ENCODE results near the gene RIMKLB. TPM values are rescaled to one million over a fixed set of nuclear protein-coding genes. Genes with fewer than 3 reads are reported as not detected.

The RIMKLB gene
- total and polyA plus RNA-seq, 4 experiments from 2014 or later, result 2.9 to 27.3 (median 13.9) TPM

- Histone ChIP-seq H3K4me1 (ENCODE audit: insufficient read depth, low read length) (no peaks in the 10 kb centered on the region), H3K4me3 (ENCODE audit: low read length in 2 of 2) (no peak within 1 kb of the TSS), H3K9me3 (ENCODE audit: control insufficient read depth in 1 of 2, low read length in 2 of 2) (no peaks in the 10 kb centered on the region), H3K27ac (ENCODE audit: low read depth, low read length) (no peak within 1 kb of the TSS), H3K36me3 (ENCODE audit: insufficient read depth, low read length) (no peaks in the 10 kb centered on the region), H3K27me3 (ENCODE audit: insufficient read depth, low read length) (no peaks in the 10 kb centered on the region)
- CTCF ChIA-PET (ENCODE audit: partially characterized antibody), result no interaction called here
- POLR2A ChIA-PET (ENCODE audit: partially characterized antibody), result no interaction called here
- Mint-ChIP-seq H3K4me3 (no peak within 1 kb of the TSS), H3K9me3 (peaks cover 0 to 2% (median 0%) of the 10 kb centered on the region in 8 donors), H3K36me3 (no peaks in the 10 kb centered on the region), H3K4me1 (no peaks in the 10 kb centered on the region), H3K27ac (no peak within 1 kb of the TSS), H3K27me3 (peaks cover 5% of the 10 kb centered on the region in 2 donors)
- DNase-seq, result no peak
- intact Hi-C loops (cut with micrococcal nuclease), result no loop called here
Observed at GRCh38 chr12:8662593-8662992, 35.2 kb upstream of the RIMKLB start, which contains the start of gene MFAP5. TSS of gene MFAP5 (minus strand) at chr12:8662826. CDS start at chr12:8662104, 722 bp downstream.

GRCh38 chr12:8664228-8664913 is 33.4 kb upstream of the RIMKLB start:
- ChIA-PET POLR2A (ENCODE audit: partially characterized antibody) (no interaction called here), CTCF (ENCODE audit: partially characterized antibody) (interaction anchor here (0.8 to 1.2 kb wide), 3 partner anchors 13 to 120 kb away, joined by 3 to 4 read pairs (median 3); no protein-coding TSS in a partner anchor)
- Histone ChIP-seq H3K27ac (ENCODE audit: low read depth, low read length) (no peak overlapping the region), H3K27me3 (ENCODE audit: insufficient read depth, low read length) (no peaks in the 10 kb centered on the region), H3K36me3 (ENCODE audit: insufficient read depth, low read length) (no peaks in the 10 kb centered on the region), H3K9me3 (ENCODE audit: control insufficient read depth in 1 of 2, low read length in 2 of 2) (no peaks in the 10 kb centered on the region), H3K4me3 (ENCODE audit: low read length in 2 of 2) (no peak overlapping the region), H3K4me1 (ENCODE audit: insufficient read depth, low read length) (no peaks in the 10 kb centered on the region)
- H3K4me3 Mint-ChIP-seq, result no peak overlapping the region
- no peaks in the 10 kb centered on the region for H3K4me1 Mint-ChIP-seq
- DNase-seq, result no peak
- H3K36me3 Mint-ChIP-seq, result no peaks in the 10 kb centered on the region
- peaks cover 5% of the 10 kb centered on the region in 2 donors for H3K27me3 Mint-ChIP-seq
- peaks cover 0 to 2% (median 0%) of the 10 kb centered on the region in 8 donors for H3K9me3 Mint-ChIP-seq
- H3K27ac Mint-ChIP-seq, result peak overlapping the region in 3 of 7 donors; percentile 6 to 54 (median 39)
- intact Hi-C loops (cut with micrococcal nuclease), result no loop called here

GRCh38 chr12:8665759-8666158 is 32.0 kb upstream of the RIMKLB start:
- Mint-ChIP-seq H3K4me1 (no peaks in the 10 kb centered on the region), H3K36me3 (no peaks in the 10 kb centered on the region), H3K4me3 (no peak overlapping the region), H3K27me3 (peaks cover 5 to 7% of the 10 kb centered on the region in 2 donors), H3K9me3 (peaks cover 0 to 2% (median 0%) of the 10 kb centered on the region in 8 donors), H3K27ac (peak overlapping the region in 1 of 7 donors; percentile 22)
- Histone ChIP-seq H3K4me3 (ENCODE audit: low read length in 2 of 2) (no peak overlapping the region), H3K9me3 (ENCODE audit: control insufficient read depth in 1 of 2, low read length in 2 of 2) (no peaks in the 10 kb centered on the region), H3K27me3 (ENCODE audit: insufficient read depth, low read length) (no peaks in the 10 kb centered on the region), H3K36me3 (ENCODE audit: insufficient read depth, low read length) (no peaks in the 10 kb centered on the region), H3K4me1 (ENCODE audit: insufficient read depth, low read length) (no peaks in the 10 kb centered on the region), H3K27ac (ENCODE audit: low read depth, low read length) (no peak overlapping the region)
- ChIA-PET CTCF (ENCODE audit: partially characterized antibody) (interaction anchor here (0.5 to 2.7 kb wide), 5 partner anchors 8 to 121 kb away, joined by 3 to 9 read pairs (median 4); no protein-coding TSS in a partner anchor), POLR2A (ENCODE audit: partially characterized antibody) (interaction anchor here (0.5 kb wide), 1 partner anchor 9 kb away, joined by 3 read pairs; no protein-coding TSS in a partner anchor)
- DNase-seq, result no peak
- intact Hi-C loops (cut with micrococcal nuclease), result no loop called here

GRCh38 chr12:8667270-8667669 is 30.5 kb upstream of the RIMKLB start:
- no peak for DNase-seq
- intact Hi-C loops (cut with micrococcal nuclease), result no loop called here
- H3K27me3 Mint-ChIP-seq, result peaks cover 5 to 7% of the 10 kb centered on the region in 2 donors
- H3K36me3 ChIP-seq (ENCODE audit: insufficient read depth, low read length), result no peaks in the 10 kb centered on the region
- no peaks in the 10 kb centered on the region for H3K27me3 ChIP-seq (ENCODE audit: insufficient read depth, low read length)
- H3K9me3 ChIP-seq (ENCODE audit: control insufficient read depth in 1 of 2, low read length in 2 of 2), result no peaks in the 10 kb centered on the region
- H3K4me1 ChIP-seq (ENCODE audit: insufficient read depth, low read length), result no peaks in the 10 kb centered on the region
- no peak overlapping the region for H3K27ac Mint-ChIP-seq
- no peak overlapping the region for H3K4me3 ChIP-seq (ENCODE audit: low read length in 2 of 2)
- no peak overlapping the region for H3K27ac ChIP-seq (ENCODE audit: low read depth, low read length)
- H3K36me3 Mint-ChIP-seq, result no peaks in the 10 kb centered on the region
- CTCF ChIA-PET (ENCODE audit: partially characterized antibody), result interaction anchor here (1.1 to 2.7 kb wide), 2 partner anchors 10 to 223 kb away, joined by 5 to 9 read pairs; no protein-coding TSS in a partner anchor
- no peaks in the 10 kb centered on the region for H3K4me1 Mint-ChIP-seq
- POLR2A ChIA-PET (ENCODE audit: partially characterized antibody), result no interaction called here
- no peak overlapping the region for H3K4me3 Mint-ChIP-seq
- H3K9me3 Mint-ChIP-seq, result peaks cover 0 to 2% (median 0%) of the 10 kb centered on the region in 8 donors

DNA sequence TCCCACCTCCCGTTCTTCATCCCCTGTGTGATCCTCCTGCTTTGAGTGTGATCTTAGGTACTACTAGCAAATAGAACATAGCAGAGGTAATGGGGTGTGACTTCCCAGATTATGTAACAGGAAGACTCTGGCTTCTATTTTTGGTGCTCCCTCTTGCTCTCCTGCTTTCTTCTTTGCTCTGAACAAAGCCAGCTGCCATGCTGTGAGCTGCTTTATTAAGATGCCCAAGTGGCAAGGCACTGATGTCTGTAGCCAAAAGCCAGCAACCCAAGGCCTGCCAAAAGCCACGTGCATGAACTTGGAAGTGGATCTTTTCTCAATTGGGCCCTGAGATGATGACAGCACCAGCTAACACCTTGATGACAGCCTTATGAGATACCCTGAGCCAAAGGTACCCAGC is 29.4 kb upstream of the RIMKLB start:
- H3K36me3 ChIP-seq (ENCODE audit: insufficient read depth, low read length), result no peaks in the 10 kb centered on the region
- H3K4me3 ChIP-seq (ENCODE audit: low read length in 2 of 2), result no peak overlapping the region
- POLR2A ChIA-PET (ENCODE audit: partially characterized antibody), result no interaction called here
- intact Hi-C loops (cut with micrococcal nuclease), result no loop called here
- H3K9me3 ChIP-seq (ENCODE audit: control insufficient read depth in 1 of 2, low read length in 2 of 2), result no peaks in the 10 kb centered on the region
- Mint-ChIP-seq H3K27ac (no peak overlapping the region), H3K4me3 (no peak overlapping the region), H3K9me3 (peaks cover 0 to 2% (median 0%) of the 10 kb centered on the region in 8 donors), H3K4me1 (no peaks in the 10 kb centered on the region), H3K27me3 (peaks cover 5 to 7% of the 10 kb centered on the region in 2 donors), H3K36me3 (no peaks in the 10 kb centered on the region)
- H3K27me3 ChIP-seq (ENCODE audit: insufficient read depth, low read length), result no peaks in the 10 kb centered on the region
- DNase-seq, result no peak
- H3K4me1 ChIP-seq (ENCODE audit: insufficient read depth, low read length), result no peaks in the 10 kb centered on the region
- no peak overlapping the region for H3K27ac ChIP-seq (ENCODE audit: low read depth, low read length)
- CTCF ChIA-PET (ENCODE audit: partially characterized antibody), result interaction anchor here (0.6 to 1.7 kb wide), 3 partner anchors 13 to 124 kb away, joined by 3 to 4 read pairs (median 3); no protein-coding TSS in a partner anchor

DNA sequence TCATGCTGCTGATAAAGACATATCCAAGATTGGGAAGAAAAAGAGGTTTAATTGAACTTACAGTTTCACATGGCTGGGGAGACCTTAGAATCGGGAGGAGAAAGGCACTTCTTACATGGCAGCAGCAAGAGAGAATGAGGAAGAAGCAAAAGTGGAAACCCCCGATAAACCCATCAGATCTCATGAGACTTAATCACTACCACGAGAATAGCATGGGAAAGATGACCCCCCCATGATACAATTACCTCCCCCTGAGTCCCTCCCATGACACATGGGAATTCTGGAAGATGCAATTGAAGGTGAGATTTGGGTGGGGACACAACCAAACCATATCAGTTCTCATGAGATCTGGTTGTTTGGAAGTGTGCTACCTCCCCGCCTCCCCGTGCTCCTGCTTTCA is 25.4 kb upstream of the RIMKLB start:
- H3K27me3 ChIP-seq (ENCODE audit: insufficient read depth, low read length), result no peaks in the 10 kb centered on the region
- H3K27ac ChIP-seq (ENCODE audit: low read depth, low read length), result no peak overlapping the region
- no peaks in the 10 kb centered on the region for H3K36me3 ChIP-seq (ENCODE audit: insufficient read depth, low read length)
- Mint-ChIP-seq H3K36me3 (no peaks in the 10 kb centered on the region), H3K4me3 (no peak overlapping the region), H3K27me3 (peaks cover 0 to 5% of the 10 kb centered on the region in 2 donors), H3K27ac (no peak overlapping the region), H3K4me1 (peaks cover 7 to 13% (median 9%) of the 10 kb centered on the region in 4 donors), H3K9me3 (no peaks in the 10 kb centered on the region)
- POLR2A ChIA-PET (ENCODE audit: partially characterized antibody), result no interaction called here
- no peak overlapping the region for H3K4me3 ChIP-seq (ENCODE audit: low read length in 2 of 2)
- no peaks in the 10 kb centered on the region for H3K9me3 ChIP-seq (ENCODE audit: control insufficient read depth in 1 of 2, low read length in 2 of 2)
- CTCF ChIA-PET (ENCODE audit: partially characterized antibody), result no interaction called here
- intact Hi-C loops (cut with micrococcal nuclease), result no loop called here
- H3K4me1 ChIP-seq (ENCODE audit: insufficient read depth, low read length), result peaks cover 9% of the 10 kb centered on the region
- DNase-seq, result no peak

- H3K9me3 ChIP-seq (ENCODE audit: control insufficient read depth in 1 of 2, low read length in 2 of 2), result no peaks in the 10 kb centered on the region
- H3K4me3 ChIP-seq (ENCODE audit: low read length in 2 of 2), result no peak overlapping the region
- no peaks in the 10 kb centered on the region for H3K36me3 ChIP-seq (ENCODE audit: insufficient read depth, low read length)
- H3K4me1 ChIP-seq (ENCODE audit: insufficient read depth, low read length), result peaks cover 9% of the 10 kb centered on the region
- Mint-ChIP-seq H3K9me3 (no peaks in the 10 kb centered on the region), H3K27ac (peak overlapping the region in 5 of 7 donors; percentile 29 to 72 (median 43)), H3K27me3 (peaks cover 2 to 3% of the 10 kb centered on the region in 2 donors), H3K36me3 (no peaks in the 10 kb centered on the region), H3K4me3 (peak overlapping the region in 2 of 8 donors; percentile 3 to 6), H3K4me1 (peaks cover 7 to 14% (median 10%) of the 10 kb centered on the region in 4 donors)
- ChIA-PET CTCF (ENCODE audit: partially characterized antibody) (interaction anchor here (0.8 to 4.8 kb wide), 6 partner anchors 18 to 374 kb away, joined by 4 to 45 read pairs (median 22); no protein-coding TSS in a partner anchor), POLR2A (ENCODE audit: partially characterized antibody) (no interaction called here)
- intact Hi-C loops (cut with micrococcal nuclease), result no loop called here
- no peak overlapping the region for H3K27ac ChIP-seq (ENCODE audit: low read depth, low read length)
- DNase-seq, result no peak
- no peaks in the 10 kb centered on the region for H3K27me3 ChIP-seq (ENCODE audit: insufficient read depth, low read length)
Observed at GRCh38 chr12:8675591-8676036, 22.2 kb upstream of the RIMKLB start.

Measured in CD4-positive, alpha-beta memory T cell (primary cell).